Inflammatory macrophage treated with lipopolysaccharide for 1 hour (primary cell): ENCODE data around the gene ZNF175.
A peak's percentile ranks its signal among the peaks of the same experiment; 100 is the strongest.

Experiments
- DNase-seq, 2 donors: peaks; one replicate each; pipeline ENCODE4 v3.0.0-alpha.2; 2020 to 2022

Gene ZNF175

DNA sequence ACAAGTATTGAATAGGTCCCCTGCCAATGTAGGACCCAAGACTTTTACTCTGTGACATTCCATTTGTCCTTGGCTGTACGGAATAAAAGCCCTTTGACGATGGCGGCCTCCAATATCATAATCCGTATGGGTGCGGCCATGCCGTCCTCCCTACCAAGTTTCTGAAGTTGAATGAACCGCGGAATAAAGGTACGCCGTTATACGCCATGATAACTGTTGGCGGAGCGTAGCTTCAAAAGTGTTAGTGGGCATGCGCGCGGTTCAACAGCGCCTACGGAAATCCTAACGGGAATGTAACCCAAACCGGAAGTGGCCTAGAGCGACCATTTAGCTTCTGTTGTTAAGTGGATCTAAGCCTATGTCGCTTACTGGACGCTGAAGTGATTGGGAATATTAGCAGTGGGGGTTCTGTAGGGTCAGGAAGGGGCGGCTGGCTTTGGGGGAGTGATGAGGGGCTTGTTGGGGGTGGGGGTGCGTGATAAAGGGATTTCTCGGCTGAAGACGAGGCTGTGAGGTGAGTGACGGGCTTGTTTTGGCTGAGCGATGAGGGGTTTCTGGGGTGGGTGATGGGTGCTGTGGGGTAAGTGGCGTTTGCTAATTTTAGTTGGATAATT, at the start of gene ZNF175:
Gene ZNF175 (plus strand): TSS at position 322 of the 614 bp plus-strand sequence. CDS start 2,047 bp downstream, outside the sequence.
- peak; percentile 94 to 98 for DNase-seq

GRCh38 chr19:51521357-51521756, 49.7 kb upstream of the ZNF175 start:
- no peak for DNase-seq

GRCh38 chr19:51521781-51522180, 49.3 kb upstream of the ZNF175 start:
- DNase-seq: peak in 1 of 2 donors; percentile 57

DNA sequence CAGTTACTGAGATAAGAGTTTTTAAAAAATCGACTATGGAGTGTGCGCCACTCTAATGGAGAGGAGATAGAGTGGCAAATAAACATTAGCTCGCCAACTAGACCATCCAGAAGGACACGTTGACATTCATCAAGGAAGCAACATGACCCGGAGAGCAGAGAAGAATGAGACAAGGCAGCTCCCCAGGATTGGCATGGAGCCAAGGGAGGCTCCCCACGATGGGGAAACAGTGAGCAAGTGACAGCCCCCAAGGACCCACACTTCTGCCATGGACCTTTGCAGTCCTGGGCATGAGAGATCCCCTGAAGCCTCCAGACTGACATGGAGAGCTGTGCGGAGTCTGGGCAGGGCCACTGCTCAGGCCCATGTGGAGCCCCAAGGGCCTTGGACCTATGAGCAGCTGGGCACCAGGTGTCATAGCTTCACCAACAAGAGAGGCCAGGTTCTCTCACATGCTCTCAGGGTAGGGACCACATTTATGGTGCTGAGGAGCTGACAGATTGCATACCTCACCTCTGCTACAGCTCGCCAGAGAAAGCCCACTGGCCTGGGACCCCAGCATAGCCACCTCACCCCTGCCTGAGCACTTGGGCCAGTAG, 46.3 kb upstream of the ZNF175 start:
- DNase-seq: no peak

GRCh38 chr19:51525651-51526050, 45.4 kb upstream of the ZNF175 start:
- DNase-seq: no peak

GRCh38 chr19:51529301-51529700, 41.8 kb upstream of the ZNF175 start:
- no peak for DNase-seq

DNA sequence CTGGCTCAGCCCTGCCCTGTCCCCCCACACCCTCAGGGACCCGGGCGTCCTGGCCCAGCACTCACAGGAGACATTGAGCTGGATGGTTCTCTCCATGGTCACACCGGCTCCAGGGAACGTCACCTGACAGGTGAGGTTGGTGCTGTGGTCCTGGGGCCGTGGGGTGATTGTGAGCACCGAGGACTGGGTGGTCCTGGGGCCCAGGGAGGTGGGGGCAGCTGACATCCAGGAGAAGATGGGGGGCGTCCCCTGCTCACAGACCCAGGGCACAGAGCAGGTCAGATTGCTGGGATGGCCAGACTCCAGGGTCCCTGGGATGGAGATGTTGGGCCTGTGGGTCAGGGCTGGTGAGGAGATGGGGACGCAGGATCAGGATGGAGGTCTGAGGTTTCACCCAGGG, 40.5 kb upstream of the ZNF175 start:
- no peak for DNase-seq

DNA sequence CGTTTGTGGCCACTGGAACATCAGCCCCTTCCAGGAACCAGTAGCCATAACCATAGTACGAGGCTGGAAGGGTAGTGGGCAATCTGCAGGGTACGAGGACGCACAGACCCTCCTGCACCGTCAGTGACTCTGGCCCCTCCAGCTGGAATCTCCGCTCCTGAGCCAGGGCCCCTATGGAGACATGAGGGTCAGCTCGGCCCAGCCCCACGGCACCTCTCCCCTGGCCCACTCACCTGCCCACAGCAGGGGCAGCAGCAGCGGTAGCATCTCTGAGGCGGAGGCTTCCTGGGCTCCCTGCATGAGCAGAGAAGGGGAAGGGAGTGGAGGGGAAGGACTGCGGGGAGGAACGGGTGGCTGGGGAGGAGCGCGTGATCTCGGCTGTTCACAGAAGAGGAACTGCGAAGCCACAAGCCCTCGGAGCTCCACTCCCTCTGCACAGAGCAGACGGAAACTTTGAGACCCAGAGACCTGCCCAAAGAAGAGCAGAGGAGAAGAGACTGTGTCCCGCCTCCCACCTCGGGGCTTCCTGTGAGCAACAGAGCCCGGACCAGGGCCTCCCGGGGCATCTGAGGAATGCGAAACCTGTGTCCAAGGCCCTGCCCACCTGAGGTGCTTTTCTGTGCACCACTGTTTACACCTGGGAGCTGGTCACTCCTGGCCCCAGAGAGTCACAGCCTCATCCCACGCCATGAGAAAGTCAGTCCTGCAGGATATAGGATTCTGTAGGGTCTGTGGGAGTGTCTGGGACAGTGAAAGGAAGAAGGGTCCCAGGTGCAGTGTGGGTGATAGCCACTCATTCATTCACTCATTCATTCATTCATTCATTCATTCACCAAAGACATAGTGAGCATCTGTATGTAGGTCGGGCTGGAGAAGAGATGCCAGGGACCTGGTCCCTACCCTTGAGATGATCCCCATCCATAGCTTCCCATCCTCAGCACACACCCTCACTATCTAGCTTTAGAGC, 39.5 kb upstream of the ZNF175 start, which contains the start of gene SIGLEC6:
Gene SIGLEC6 (minus strand): TSS at position 322 of the 967 bp plus-strand sequence. CDS start 22 bp downstream, at position 300.
- peak; percentile 80 to 91 for DNase-seq

- no peak for DNase-seq
Observed at GRCh38 chr19:51535535-51535934, 35.5 kb upstream of the ZNF175 start.

- DNase-seq: no peak
Observed at GRCh38 chr19:51539821-51540366, 31.2 kb upstream of the ZNF175 start.

- no peak for DNase-seq
Observed at GRCh38 chr19:51541458-51542357, 29.4 kb upstream of the ZNF175 start.

DNA sequence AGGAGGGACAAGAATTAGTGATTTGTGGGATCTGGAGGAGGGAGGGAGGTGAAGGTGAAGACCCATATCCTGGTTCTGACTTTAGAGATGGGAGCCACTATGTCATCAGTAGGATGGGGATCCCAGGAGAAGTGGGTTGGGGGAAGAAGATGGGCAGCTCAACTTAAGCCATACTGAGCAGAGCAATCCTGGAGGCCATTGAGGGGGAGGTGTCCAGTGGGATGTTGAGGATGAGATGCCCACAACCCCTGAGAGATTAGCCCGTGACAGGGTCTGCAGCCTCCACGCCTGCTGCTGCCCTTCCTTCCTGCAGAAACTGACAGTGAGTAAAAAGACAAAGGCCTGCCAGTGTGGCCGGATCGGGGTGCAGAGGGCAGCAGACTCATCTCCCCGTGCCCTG, 28.4 kb upstream of the ZNF175 start:
- DNase-seq: no peak

- no peak for DNase-seq
Observed at GRCh38 chr19:51544038-51544437, 27.0 kb upstream of the ZNF175 start.

DNA sequence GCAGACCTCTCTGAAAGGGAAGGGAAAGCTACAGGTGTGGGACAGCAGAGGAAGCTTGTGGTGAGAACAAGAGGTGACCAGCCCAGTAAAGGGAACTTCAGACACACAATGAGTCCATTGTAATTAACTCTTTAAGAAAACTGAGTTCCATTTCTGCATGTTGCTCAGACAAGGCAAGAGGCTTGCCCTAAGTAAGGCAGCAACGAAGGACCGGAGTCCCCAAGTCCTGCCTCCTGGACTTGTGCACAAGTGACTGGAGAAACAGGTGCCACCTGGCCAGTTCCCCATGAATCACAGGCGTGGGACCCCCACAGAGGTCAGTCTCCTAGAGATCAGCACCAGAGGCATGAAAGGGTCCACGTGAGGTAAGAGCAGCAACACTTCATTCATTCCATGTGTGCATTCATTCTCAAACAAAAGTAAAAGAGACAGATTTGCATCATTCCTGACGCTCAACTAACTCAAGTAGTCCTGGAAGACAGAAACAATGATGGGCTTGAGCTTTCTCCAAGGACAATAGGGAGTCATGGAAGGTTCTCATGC, 24.9 kb upstream of the ZNF175 start:
- DNase-seq: no peak

DNA sequence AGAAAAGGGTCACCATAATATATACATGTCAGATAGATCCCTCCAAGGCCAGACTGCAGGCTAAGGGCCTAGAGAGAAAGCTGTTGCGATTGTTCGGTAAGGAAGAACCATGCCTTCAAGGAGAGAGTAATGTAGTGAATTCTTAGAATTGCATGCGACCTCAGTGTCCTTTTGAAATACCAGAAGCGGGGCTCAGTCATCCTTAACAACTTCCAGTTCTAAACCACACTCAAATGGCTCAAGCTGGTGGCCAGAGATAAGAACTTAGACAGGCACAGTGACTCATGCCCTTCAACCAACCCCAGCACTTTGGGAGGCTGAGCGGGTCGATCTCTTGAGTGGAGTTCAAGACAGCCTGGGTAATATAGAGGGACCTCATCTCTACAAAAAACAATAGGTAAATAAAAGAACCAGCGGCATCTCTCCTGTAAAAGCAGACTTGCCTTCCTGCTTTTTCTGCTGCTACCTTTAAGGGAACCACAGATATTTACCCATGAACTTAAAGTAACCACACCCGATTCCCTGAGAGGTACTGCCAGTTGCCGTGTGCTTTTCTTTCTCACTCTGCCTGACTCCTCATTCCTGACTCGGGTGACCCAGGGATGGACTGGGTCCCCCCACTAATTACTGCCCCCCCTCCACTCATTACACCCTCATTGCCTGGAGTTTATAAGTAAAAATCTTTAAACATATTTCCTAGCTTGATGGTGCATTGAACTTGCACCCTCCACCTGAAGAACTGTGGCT, 24.3 kb upstream of the ZNF175 start:
- peak; percentile 55 to 64 for DNase-seq

DNA sequence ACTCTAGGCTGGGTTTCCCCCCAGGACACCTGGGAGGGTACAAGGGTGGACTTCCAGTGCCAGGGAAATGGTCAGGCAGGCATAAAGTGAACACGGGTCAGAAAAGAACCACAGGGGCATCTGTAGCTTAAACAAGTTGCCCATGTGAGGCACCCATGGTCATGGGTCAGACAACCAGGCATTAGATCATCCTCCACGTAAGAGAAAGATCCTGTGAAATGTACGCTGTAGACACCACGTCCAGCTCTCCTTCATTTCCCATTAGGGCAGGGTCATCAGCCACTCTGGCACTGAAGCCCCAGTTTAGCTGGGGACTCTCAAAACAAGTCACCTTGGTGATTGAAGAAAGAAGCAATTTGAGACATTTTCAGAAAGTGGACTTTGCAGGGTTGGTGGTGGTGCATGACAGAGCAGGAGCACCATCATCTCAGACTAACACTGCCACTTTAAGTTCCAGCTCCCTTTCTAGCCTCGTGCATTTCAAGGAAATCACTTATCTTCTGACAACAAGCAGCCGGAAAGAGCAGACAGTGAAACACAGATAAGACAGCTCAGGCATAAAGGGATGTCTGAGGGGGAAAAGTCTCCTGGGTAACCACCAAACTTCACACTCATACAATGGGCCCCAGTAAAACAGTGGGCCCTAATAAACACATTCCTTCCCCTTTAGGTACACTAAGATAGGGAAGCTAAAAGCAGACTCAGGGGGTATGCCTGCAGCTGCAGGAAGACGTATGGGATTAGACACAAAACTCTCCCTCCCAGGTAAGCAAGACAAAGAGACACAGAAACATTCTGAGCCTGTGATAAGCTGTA, 23.5 kb upstream of the ZNF175 start:
- peak in 1 of 2 donors; percentile 25 for DNase-seq

DNA sequence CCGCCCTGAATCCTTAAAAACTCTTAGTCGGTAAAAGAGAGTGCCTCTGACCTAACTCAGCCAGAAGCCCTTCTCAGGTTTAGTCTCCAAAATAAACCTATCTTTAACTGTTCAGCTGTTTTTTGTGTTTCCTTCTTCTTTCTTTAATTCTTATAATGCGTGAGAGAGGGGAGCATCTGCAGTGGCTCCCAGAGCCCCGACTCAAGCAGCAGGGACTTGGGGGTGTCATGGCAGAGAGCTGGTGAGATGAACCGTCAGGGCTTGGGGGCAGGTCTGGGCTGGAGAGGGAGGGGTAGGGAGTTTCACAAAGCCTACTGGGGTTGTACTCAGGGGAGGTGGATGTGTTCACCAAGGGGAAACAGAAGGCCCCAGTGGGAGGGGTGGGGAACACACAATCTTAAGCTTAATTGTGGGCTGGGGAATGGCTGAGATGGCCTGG, 22.9 kb upstream of the ZNF175 start:
- no peak for DNase-seq

GRCh38 chr19:51548891-51549305, 22.2 kb upstream of the ZNF175 start:
- DNase-seq: no peak

GRCh38 chr19:51549533-51550324, 21.4 kb upstream of the ZNF175 start:
- DNase-seq: no peak
